Parathyroid adenoma (tissue), 2 donors: ENCODE measurements around the gene EIF4B.

Experiments used
- H2AFZ ChIP-seq: fragments of 300-600 bp; sonication (generic); one replicate; pipeline ENCODE4 v1.7.0; 2017; ENCODE audit warnings: antibody characterized with exemption, mild to moderate bottlenecking
- H3K27ac ChIP-seq: fragments of 300-600 bp; sonication (generic); one replicate; pipeline ENCODE4 v1.7.0; 2017
- H3K27me3 ChIP-seq: fragments of 300-600 bp; sonication (generic); one replicate; pipeline ENCODE4 v1.7.0; 2017; ENCODE audit warnings: low read length; ENCODE audit not compliant: control insufficient read depth, insufficient read depth
- H3K36me3 ChIP-seq: fragments of 300-600 bp; sonication (generic); one replicate; pipeline ENCODE4 v1.7.0; 2017; ENCODE audit warnings: low read length; ENCODE audit not compliant: control insufficient read depth, insufficient read depth
- H3K4me1 ChIP-seq: fragments of 300-600 bp; sonication (generic); one replicate; pipeline ENCODE4 v1.7.0; 2017; ENCODE audit warnings: control low read depth
- H3K4me2 ChIP-seq: fragments of 300-600 bp; sonication (generic); one replicate; pipeline ENCODE4 v1.7.0; 2017; ENCODE audit warnings: low read length
- H3K4me3 ChIP-seq: fragments of 300-600 bp; sonication (generic); one replicate; pipeline ENCODE4 v1.7.0; 2017; ENCODE audit warnings: low read depth, low read length
- H3K79me2 ChIP-seq: fragments of 300-600 bp; sonication (generic); one replicate; pipeline ENCODE4 v1.7.0; 2017; ENCODE audit warnings: control low read depth
- H3K9ac ChIP-seq: fragments of 300-600 bp; sonication (generic); one replicate; pipeline ENCODE4 v1.7.0; 2017; ENCODE audit warnings: mild to moderate bottlenecking
- H3K9me3 ChIP-seq: fragments of 300-600 bp; sonication (generic); one replicate; pipeline ENCODE4 v1.7.0; 2017; ENCODE audit warnings: low read length; ENCODE audit not compliant: control insufficient read depth
- CTCF ChIP-seq: fragments of 300-600 bp; sonication (generic); IDR thresholded peaks from one replicate; pipeline ENCODE4 v1.7.0; 2017; ENCODE audit warnings: antibody characterized with exemption, mild to moderate bottlenecking
- donor health status: primary hyperparathyroidism.

Gene EIF4B

DNA sequence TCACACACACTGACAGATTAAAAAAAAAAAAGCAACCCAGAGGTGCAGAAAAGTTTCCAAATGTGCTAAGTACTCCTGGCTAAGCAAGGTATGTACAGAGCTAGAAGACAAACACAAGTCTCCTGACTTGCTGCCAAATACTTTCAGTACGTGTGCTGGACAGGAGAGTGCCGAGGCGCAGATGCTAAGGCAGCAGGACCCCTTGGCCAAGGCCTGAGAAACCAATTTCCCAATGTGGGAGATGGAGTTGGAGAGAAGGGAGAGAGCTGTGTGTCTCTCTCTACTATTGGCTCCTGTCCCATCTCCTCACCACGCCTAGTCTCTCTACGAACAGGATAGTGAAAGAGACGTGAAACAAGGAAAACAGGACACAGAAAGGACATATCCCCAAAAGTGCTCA is 67.6 kb downstream of the EIF4B start:
- peaks cover 4% of the 10 kb centered on the region for H3K4me1 ChIP-seq
- no peak overlapping the region for H3K9ac ChIP-seq
- no peak overlapping the region for H3K4me2 ChIP-seq
- no peaks in the 10 kb centered on the region for H3K36me3 ChIP-seq
- no peak overlapping the region for H3K27ac ChIP-seq
- H3K4me3 ChIP-seq: no peak overlapping the region
- no peak for TF ChIP-seq CTCF
- no peaks in the 10 kb centered on the region for H3K9me3 ChIP-seq
- no peak overlapping the region for H2AFZ ChIP-seq
- no peaks in the 10 kb centered on the region for H3K27me3 ChIP-seq
- no peaks in the 10 kb centered on the region for H3K79me2 ChIP-seq

- no peak for TF ChIP-seq CTCF
- no peaks in the 10 kb centered on the region for H3K79me2 ChIP-seq
- no peaks in the 10 kb centered on the region for H3K36me3 ChIP-seq
- H3K27me3 ChIP-seq: no peaks in the 10 kb centered on the region
- no peak overlapping the region for H3K9ac ChIP-seq
- H2AFZ ChIP-seq: no peak overlapping the region
- H3K4me1 ChIP-seq: peaks cover 4% of the 10 kb centered on the region
- H3K4me2 ChIP-seq: no peak overlapping the region
- no peak overlapping the region for H3K4me3 ChIP-seq
- H3K27ac ChIP-seq: no peak overlapping the region
- H3K9me3 ChIP-seq: no peaks in the 10 kb centered on the region
Measured at GRCh38 chr12:53074283-53074998, 68.2 kb downstream of the EIF4B start.

DNA sequence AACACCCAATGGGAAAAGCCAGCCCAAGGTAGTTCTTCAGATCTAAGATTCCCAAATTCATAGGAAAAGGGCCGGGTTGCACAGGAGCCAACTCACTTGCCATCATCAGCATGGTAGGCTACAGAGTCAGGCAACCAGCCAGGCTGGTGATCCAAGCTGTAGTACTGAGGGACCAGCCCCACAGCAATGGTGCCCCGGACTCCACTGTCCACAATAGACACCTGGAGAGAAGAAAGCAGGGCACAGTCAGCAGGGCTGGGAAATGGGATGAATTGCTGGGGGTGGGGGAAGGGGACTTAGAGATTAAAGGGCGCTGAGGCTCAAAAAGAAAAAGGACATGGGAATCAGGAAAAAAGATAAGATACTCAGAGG is 68.7 kb downstream of the EIF4B start:
- Histone ChIP-seq H3K9me3 (no peaks in the 10 kb centered on the region), H3K9ac (no peak overlapping the region), H3K27me3 (no peaks in the 10 kb centered on the region), H3K36me3 (no peaks in the 10 kb centered on the region), H3K4me3 (no peak overlapping the region), H3K4me1 (peaks cover 7% of the 10 kb centered on the region), H2AFZ (no peak overlapping the region), H3K27ac (no peak overlapping the region), H3K79me2 (no peaks in the 10 kb centered on the region), H3K4me2 (no peak overlapping the region)
- TF ChIP-seq CTCF: no peak

DNA sequence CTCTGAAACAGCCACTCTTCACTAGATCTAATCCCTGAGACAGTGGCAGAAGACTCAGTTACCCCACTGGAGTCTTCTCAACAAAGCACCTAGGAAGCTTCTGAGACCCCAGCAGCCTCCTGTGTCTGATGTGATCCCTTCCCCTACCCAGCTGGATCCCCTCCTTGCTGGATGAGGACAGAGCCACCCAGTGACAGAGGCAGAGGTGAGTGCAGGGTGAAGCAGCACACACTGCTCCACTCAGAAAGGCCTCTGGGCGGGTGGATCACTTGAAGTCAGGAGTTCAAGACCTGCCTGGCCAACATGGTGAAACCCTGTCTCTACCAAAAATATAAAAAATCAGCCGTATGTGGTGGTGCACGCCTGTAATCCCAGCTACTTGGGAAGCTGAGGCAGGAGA is 70.2 kb downstream of the EIF4B start:
- H3K4me1 ChIP-seq: peaks cover 7% of the 10 kb centered on the region
- no peaks in the 10 kb centered on the region for H3K9me3 ChIP-seq
- no peak overlapping the region for H3K27ac ChIP-seq
- TF ChIP-seq CTCF: no peak
- no peaks in the 10 kb centered on the region for H3K36me3 ChIP-seq
- H3K4me2 ChIP-seq: no peak overlapping the region
- H3K9ac ChIP-seq: no peak overlapping the region
- no peaks in the 10 kb centered on the region for H3K27me3 ChIP-seq
- no peak overlapping the region for H2AFZ ChIP-seq
- no peak overlapping the region for H3K4me3 ChIP-seq
- H3K79me2 ChIP-seq: no peaks in the 10 kb centered on the region

DNA sequence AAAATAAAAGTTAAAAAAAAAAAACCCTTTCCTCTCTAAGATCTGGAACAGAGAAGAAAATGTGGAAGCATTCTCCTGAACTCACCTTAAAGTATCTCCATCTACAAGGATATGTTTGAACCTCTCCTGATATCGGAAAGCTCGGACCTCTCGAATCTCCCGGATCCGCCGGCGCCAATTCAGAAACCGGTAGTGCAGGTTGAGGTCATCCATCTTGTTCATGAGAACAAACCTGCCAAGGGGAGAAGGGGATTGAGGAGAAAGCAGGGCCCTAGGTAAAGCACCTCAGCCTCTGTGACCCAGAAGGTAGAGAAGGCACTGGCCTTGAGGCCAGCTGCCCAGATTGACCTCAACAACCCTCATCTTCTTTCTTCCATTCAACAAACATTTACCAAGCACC is 70.8 kb downstream of the EIF4B start:
- Histone ChIP-seq H3K27ac (no peak overlapping the region), H3K9me3 (no peaks in the 10 kb centered on the region), H3K27me3 (no peaks in the 10 kb centered on the region), H3K4me1 (peaks cover 7% of the 10 kb centered on the region), H3K9ac (no peak overlapping the region), H3K4me2 (no peak overlapping the region), H3K36me3 (no peaks in the 10 kb centered on the region), H3K4me3 (no peak overlapping the region), H2AFZ (no peak overlapping the region), H3K79me2 (no peaks in the 10 kb centered on the region)
- no peak for TF ChIP-seq CTCF
